SH-SY5Y (cell line): ENCODE data around the gene MMP11.

Experiments
- GATA2 ChIP-seq: IDR thresholded peaks from 2 replicates; pipeline ENCODE4 v1.6.1; 2011; ENCODE audit warnings: mild to moderate bottlenecking, low read depth, low read length
- GATA3 ChIP-seq: IDR thresholded peaks from 2 replicates; pipeline ENCODE4 v1.6.1; 2011; ENCODE audit warnings: low read depth, mild to moderate bottlenecking, low read length, moderate library complexity

DNA sequence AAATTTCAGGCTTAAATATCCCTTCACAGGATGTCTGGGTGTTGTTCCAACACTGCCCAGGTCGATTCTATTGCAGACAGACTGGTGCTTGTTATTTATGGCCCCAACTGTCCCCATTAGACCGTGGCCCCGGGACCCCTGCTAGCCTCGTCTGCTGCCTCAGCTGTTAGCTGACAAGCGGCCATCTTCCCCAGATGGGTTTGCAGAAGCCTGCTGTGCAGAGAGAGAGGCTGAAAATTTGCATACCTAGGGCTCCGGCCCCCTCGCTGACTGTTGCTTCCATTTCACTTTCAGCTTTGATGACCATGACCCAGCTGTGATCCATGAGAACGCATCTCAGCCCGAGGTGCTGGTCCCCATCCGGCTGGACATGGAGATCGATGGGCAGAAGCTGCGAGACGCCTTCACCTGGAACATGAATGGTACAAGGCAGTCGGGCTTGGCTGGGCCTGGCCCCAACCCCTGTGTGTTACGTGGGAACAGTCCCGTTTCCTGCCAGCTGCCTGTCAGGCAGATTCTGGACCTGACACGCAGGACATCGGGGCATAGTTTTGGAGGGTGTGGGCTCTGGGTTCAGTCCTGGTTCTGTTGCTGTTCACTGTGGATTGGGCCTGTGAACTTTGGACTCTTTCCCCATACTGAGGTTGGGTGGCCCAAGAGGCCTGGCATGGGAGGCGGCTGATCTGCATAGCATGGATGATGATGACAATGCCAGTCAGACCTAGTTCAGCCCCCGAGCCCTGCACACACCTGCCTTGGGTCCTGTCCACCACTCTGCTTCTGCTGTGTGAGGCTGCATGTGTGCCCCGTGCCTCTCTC lies 30.6 kb downstream of the MMP11 start:
- TF ChIP-seq GATA2 (no peak), GATA3 (no peak)
